HCT116 (cell line): ENCODE data around the gene HES1. TPM values are rescaled to one million over a fixed set of nuclear protein-coding genes. Genes with fewer than 3 reads are reported as not detected.

Source experiments
- ATAC-seq: fragments of 200-7000 bp; cut with Tn5 transposase; 2 replicates; pipeline ENCODE4 v1.9.1; 2020; ENCODE audit warnings: mild to moderate bottlenecking, moderate library complexity
- BruUV-seq: library from RNA; stranded (reverse); fragments of 400-500 nt; replicated peaks from 2 replicates; lab custom pipeline; 2021; lab: Mats Ljungman, UMichigan
- CTCF ChIA-PET: fragments of 300-600 bp; sonication (Branson Sonifier 250); formaldehyde crosslinking; loops from one replicate; lab custom pipeline; 2021; ENCODE audit warnings: antibody characterized with exemption; lab: Charles Lee
- POLR2A ChIA-PET: fragments of 300-600, 350-600 bp; sonication (Branson Sonifier 250); formaldehyde crosslinking; loops from one replicate; lab custom pipeline; 2021; ENCODE audit warnings: antibody characterized with exemption; lab: Charles Lee
- RAD21 ChIA-PET, 2 experiments: fragments of 300-600 bp; sonication (Branson Sonifier 250); formaldehyde crosslinking; loops; one replicate each; lab custom pipeline; 2023; ENCODE audit warnings: low total read pairs in 2 of 2; ENCODE audit not compliant: uncharacterized antibody in 2 of 2, unreplicated experiment in 2 of 2, low non-redundant PET in 1 of 2; lab: Charles Lee
- DNase-seq: peaks from one replicate; pipeline ENCODE4 v3.0.0-alpha.2; 2010; ENCODE audit warnings: low read depth, low spot score
- H2AFZ ChIP-seq: fragments of 200-600 bp; shearing (Covaris generic), sonication (generic); 2 replicates; pipeline ENCODE4 v1.6.1; 2017; ENCODE audit warnings: low read depth, mixed run types, mixed read lengths, antibody characterized with exemption, low read length; ENCODE audit not compliant: poor library complexity, severe bottlenecking
- H3K27ac ChIP-seq: 2 replicates; pipeline ENCODE4 v1.5.1; 2012; ENCODE audit warnings: low read depth, low read length
- H3K27me3 ChIP-seq: fragments of 200-600 bp; sonication (generic); 2 replicates; pipeline ENCODE4 v1.6.1; 2016; ENCODE audit warnings: mixed run types, low read length, mixed read lengths; ENCODE audit not compliant: insufficient read depth
- H3K36me3 ChIP-seq, 2 experiments: fragments of 200-500 bp in 1 of 2; fragments of 200-600 bp in 1 of 2; sonication (Bioruptor generic) in 1 of 2; sonication (generic) in 1 of 2; 2 replicates each; pipeline versions ENCODE4 v1.5.1 to v1.6.1; 2014 to 2016; ENCODE audit warnings: low read length in 2 of 2, inconsistent platforms in 1 of 2, mixed read lengths in 1 of 2, mixed run types in 1 of 2; ENCODE audit not compliant: insufficient read depth in 2 of 2, control insufficient read depth in 1 of 2
- H3K4me1 ChIP-seq, 2 experiments: fragments of 200-600 bp in 1 of 2; sonication (generic) in 1 of 2; 2 replicates each; pipeline versions ENCODE4 v1.5.1 to v1.6.1; 2012 to 2017; ENCODE audit warnings: low read length in 2 of 2, inconsistent platforms in 1 of 2, mild to moderate bottlenecking in 1 of 2, mixed read lengths in 1 of 2, mixed run types in 1 of 2, moderate library complexity in 1 of 2; ENCODE audit not compliant: insufficient read depth in 2 of 2, control insufficient read depth in 1 of 2
- H3K4me2 ChIP-seq: fragments of 200-600 bp; sonication (generic); 2 replicates; pipeline ENCODE4 v1.6.1; 2017; ENCODE audit warnings: mixed run types, low read length, mixed read lengths
- H3K4me3 ChIP-seq, 2 experiments: fragments of 200-600 bp in 1 of 2; sonication (generic) in 1 of 2; replicated peaks in 1 of 2; 2 replicates each; pipeline ENCODE4 v1.5.1; 2011 to 2016; ENCODE audit warnings: low read length in 2 of 2, control low read depth in 1 of 2, low read depth in 1 of 2, mild to moderate bottlenecking in 1 of 2, mixed read lengths in 1 of 2, mixed run types in 1 of 2
- H3K79me2 ChIP-seq: fragments of 200-600 bp; sonication (generic); 2 replicates; pipeline ENCODE4 v1.6.1; 2017; ENCODE audit warnings: mild to moderate bottlenecking, mixed run types, low read length, moderate library complexity, mixed read lengths; ENCODE audit not compliant: insufficient read depth
- H3K9ac ChIP-seq: fragments of 200-600 bp; sonication (generic); 2 replicates; pipeline ENCODE4 v1.6.1; 2016; ENCODE audit warnings: low read length, mixed read lengths
- H3K9me2 ChIP-seq: fragments of 200-600 bp; sonication (generic), shearing (Covaris generic); 2 replicates; pipeline ENCODE4 v1.6.1; 2017; ENCODE audit warnings: mixed run types, mild to moderate bottlenecking, moderate library complexity; ENCODE audit not compliant: insufficient read depth
- H3K9me3 ChIP-seq, 2 experiments: fragments of 200-500 bp in 1 of 2; fragments of 200-600 bp in 1 of 2; sonication (Bioruptor generic) in 1 of 2; sonication (generic) in 1 of 2; 2 replicates each; pipeline ENCODE4 v1.6.1; 2014 to 2017; ENCODE audit warnings: low read length in 2 of 2, mixed read lengths in 2 of 2, inconsistent platforms in 1 of 2, low read depth in 1 of 2, mild to moderate bottlenecking in 1 of 2, mixed run types in 1 of 2, moderate library complexity in 1 of 2; ENCODE audit not compliant: control insufficient read depth in 1 of 2, insufficient read depth in 1 of 2
- H4K20me1 ChIP-seq: fragments of 200-600 bp; sonication (generic), shearing (Covaris generic); 2 replicates; pipeline ENCODE4 v1.6.1; 2017; ENCODE audit warnings: mixed run types, mild to moderate bottlenecking, moderate library complexity; ENCODE audit not compliant: insufficient read depth
- CBX3 ChIP-seq: IDR thresholded peaks from 2 replicates; pipeline ENCODE4 v1.6.1; 2012; ENCODE audit warnings: low read depth
- EGR1 ChIP-seq: IDR thresholded peaks from 2 replicates; pipeline ENCODE4 v1.6.1; 2012; ENCODE audit warnings: low read depth
- ELF1 ChIP-seq: IDR thresholded peaks from 2 replicates; pipeline ENCODE4 v1.6.1; 2012; ENCODE audit warnings: low read depth, borderline replicate concordance
- EZH2 ChIP-seq: fragments of 200-600 bp; sonication (generic); IDR thresholded peaks from 2 replicates; pipeline ENCODE4 v1.6.1; 2017; ENCODE audit warnings: antibody characterized with exemption, mixed run types
- JUND ChIP-seq: IDR thresholded peaks from 2 replicates; pipeline ENCODE4 v1.6.1; 2012
- POLR2A ChIP-seq: IDR thresholded peaks from 2 replicates; pipeline ENCODE4 v1.7.0; 2011; ENCODE audit warnings: borderline replicate concordance; ENCODE audit not compliant: insufficient read depth, insufficient read length; ENCODE audit errors: extremely low read depth
- POLR2AphosphoS5 ChIP-seq: IDR thresholded peaks from 2 replicates; pipeline ENCODE4 v1.6.1; 2011; ENCODE audit warnings: mild to moderate bottlenecking, low read depth, low read length, moderate library complexity
- RAD21 ChIP-seq: IDR thresholded peaks from 2 replicates; pipeline ENCODE4 v1.6.1; 2012; ENCODE audit warnings: low read depth, mild to moderate bottlenecking
- SRF ChIP-seq: IDR thresholded peaks from 2 replicates; pipeline ENCODE4 v1.6.1; 2012; ENCODE audit warnings: low read depth
- TCF7L2 ChIP-seq: IDR thresholded peaks from 2 replicates; pipeline ENCODE4 v1.7.0; 2011; ENCODE audit warnings: borderline replicate concordance, inconsistent platforms; ENCODE audit not compliant: insufficient read depth, insufficient read length; ENCODE audit errors: extremely low read depth
- YY1 ChIP-seq: IDR thresholded peaks from 2 replicates; pipeline ENCODE4 v1.6.1; 2011; ENCODE audit warnings: low read length, low read depth, moderate library complexity, mild to moderate bottlenecking; ENCODE audit not compliant: insufficient replicate concordance; ENCODE audit errors: extremely low read depth
- ZFX ChIP-seq: fragments of 450-650 bp; IDR thresholded peaks from 2 replicates; pipeline ENCODE4 v1.6.1; 2017
- ZNF274 ChIP-seq: fragments of 200-500 bp; sonication (Bioruptor generic); IDR thresholded peaks from 2 replicates; pipeline ENCODE4 v1.6.1; 2014; ENCODE audit warnings: mild to moderate bottlenecking, low read depth, low read length, inconsistent platforms
- intact Hi-C: fragments of 100-400 bp; cut with micrococcal nuclease; formaldehyde crosslinking; loops from 2 replicates; pipeline ENCODE4 v1.10.0; 2022
- total RNA-seq: library from RNA; stranded (reverse); gene quantifications from one replicate; pipeline ENCODE4 v1.2.1, GENCODE V29; 2021; ENCODE audit not compliant: unreplicated experiment
- TF ChIP-seq, protein P1 (sequence below), 3 experiments: fragments of 200-600 bp in 1 of 3; sonication (generic) in 1 of 3; IDR thresholded peaks in 2 of 3; conservative IDR thresholded peaks in 1 of 3; 2 replicates each; pipeline ENCODE4 v1.5.1; 2012 to 2017; ENCODE audit warnings: low read depth in 2 of 3, low read length in 2 of 3, antibody characterized with exemption in 1 of 3, borderline replicate concordance in 1 of 3, control low read depth in 1 of 3, mild to moderate bottlenecking in 1 of 3, mixed read lengths in 1 of 3, mixed run types in 1 of 3, moderate library complexity in 1 of 3; ENCODE audit not compliant: insufficient read depth in 1 of 3
- TF ChIP-seq, protein P2 (sequence below): IDR thresholded peaks from 2 replicates; pipeline ENCODE4 v1.6.1; 2012
- TF ChIP-seq, protein P3 (sequence below): IDR thresholded peaks from 2 replicates; pipeline ENCODE4 v1.6.1; 2012
- TF ChIP-seq, protein P4 (sequence below): IDR thresholded peaks from 2 replicates; pipeline ENCODE4 v1.6.1; 2011; ENCODE audit warnings: mild to moderate bottlenecking, low read length, moderate library complexity; ENCODE audit not compliant: insufficient replicate concordance; ENCODE audit errors: extremely low read depth

Gene HES1
- total RNA-seq, 1 experiment from 2014 or later: 32.9 TPM

DNA sequence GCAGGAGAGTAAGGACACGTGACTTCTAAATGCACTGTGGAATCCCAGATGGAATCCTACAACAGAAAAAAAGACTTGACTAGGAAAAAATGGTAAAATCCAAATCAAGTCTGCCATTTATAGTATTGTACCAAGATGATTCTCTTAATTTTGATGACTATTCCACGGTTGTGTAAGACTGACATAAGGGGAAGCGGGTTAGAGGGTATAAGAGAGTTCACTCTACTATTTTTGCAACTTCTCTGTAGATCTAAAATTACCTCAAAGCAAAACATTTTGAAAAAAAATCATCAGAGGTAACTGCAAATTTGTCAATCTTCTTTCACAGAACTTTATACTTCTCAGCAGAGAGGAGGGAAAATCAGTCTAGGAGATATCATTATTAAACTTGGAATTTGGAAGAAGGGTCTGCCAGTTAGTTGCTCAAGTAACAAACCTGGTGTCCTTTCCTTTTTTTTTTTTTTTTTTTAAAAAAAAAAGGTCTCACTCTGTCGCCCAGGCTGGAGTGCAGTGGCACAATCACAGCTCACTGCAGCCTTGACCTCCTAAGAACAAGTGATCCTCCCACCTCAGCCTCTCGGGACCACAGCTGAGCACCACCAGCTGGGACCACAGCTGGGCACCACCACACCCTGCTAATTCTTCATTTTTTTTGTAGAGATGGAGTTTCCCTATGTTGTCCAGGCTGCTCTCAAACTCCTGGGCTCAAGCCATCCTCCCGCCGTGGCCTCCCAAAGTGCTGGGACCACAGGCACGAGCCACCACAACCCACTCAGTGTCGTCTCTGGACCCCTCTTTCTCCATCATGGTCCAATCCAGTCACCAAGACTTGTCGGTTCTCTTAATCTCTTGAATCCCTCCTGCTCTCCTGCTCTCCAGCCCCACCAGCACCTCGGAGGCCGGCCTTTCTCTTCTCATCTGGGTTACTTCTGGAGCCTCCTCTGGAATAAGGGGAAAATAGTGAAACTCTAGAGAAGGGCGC is 14.9 kb upstream of the HES1 start:
- peak; percentile 37; the same call in 1 of the 2 replicates for ATAC-seq
- ChIA-PET RAD21 (no interaction called here), POLR2A (no interaction called here), CTCF (no interaction called here)
- Histone ChIP-seq H3K9ac (0 out of 2 replicates have a peak overlapping the region, but pooled peaks have one; percentile 10), H4K20me1 (no peaks in the 10 kb centered on the region), H3K9me2 (no peaks in the 10 kb centered on the region), H3K9me3 (no peaks in the 10 kb centered on the region), H3K4me3 (no peak overlapping the region), H3K79me2 (no peaks in the 10 kb centered on the region), H3K4me1 (peaks cover 13 to 17% of the 10 kb centered on the region in 2 experiments), H3K27me3 (peaks cover 14% of the 10 kb centered on the region; the same call in 1 of the 2 replicates), H3K36me3 (no peaks in the 10 kb centered on the region), H2AFZ (peak overlapping the region; percentile 60), H3K27ac (no peak overlapping the region), H3K4me2 (peak overlapping the region; percentile 58)
- intact Hi-C loops: no loop called here
- no peak for DNase-seq
- TF ChIP-seq, protein P1, sequence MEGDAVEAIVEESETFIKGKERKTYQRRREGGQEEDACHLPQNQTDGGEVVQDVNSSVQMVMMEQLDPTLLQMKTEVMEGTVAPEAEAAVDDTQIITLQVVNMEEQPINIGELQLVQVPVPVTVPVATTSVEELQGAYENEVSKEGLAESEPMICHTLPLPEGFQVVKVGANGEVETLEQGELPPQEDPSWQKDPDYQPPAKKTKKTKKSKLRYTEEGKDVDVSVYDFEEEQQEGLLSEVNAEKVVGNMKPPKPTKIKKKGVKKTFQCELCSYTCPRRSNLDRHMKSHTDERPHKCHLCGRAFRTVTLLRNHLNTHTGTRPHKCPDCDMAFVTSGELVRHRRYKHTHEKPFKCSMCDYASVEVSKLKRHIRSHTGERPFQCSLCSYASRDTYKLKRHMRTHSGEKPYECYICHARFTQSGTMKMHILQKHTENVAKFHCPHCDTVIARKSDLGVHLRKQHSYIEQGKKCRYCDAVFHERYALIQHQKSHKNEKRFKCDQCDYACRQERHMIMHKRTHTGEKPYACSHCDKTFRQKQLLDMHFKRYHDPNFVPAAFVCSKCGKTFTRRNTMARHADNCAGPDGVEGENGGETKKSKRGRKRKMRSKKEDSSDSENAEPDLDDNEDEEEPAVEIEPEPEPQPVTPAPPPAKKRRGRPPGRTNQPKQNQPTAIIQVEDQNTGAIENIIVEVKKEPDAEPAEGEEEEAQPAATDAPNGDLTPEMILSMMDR (IDR thresholded peaks at IDR 0.05 in 2 of 3, conservative IDR thresholded peaks at IDR 0.05 in 1 of 3; ENCODE audit: borderline replicate concordance in 1 of 3, insufficient read depth in 1 of 3, low read depth in 2 of 3, low read length in 2 of 3): no peak
- no peak for TF ChIP-seq YY1
- TF ChIP-seq SRF: no peak
- TF ChIP-seq ZFX: no peak
- TF ChIP-seq, protein P2, sequence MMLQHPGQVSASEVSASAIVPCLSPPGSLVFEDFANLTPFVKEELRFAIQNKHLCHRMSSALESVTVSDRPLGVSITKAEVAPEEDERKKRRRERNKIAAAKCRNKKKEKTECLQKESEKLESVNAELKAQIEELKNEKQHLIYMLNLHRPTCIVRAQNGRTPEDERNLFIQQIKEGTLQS: no peak
- TF ChIP-seq TCF7L2: no peak
- TF ChIP-seq, protein P3, sequence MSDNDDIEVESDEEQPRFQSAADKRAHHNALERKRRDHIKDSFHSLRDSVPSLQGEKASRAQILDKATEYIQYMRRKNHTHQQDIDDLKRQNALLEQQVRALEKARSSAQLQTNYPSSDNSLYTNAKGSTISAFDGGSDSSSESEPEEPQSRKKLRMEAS: no peak
- no peak for TF ChIP-seq EZH2
- TF ChIP-seq POLR2A: no peak
- TF ChIP-seq POLR2AphosphoS5: no peak
- TF ChIP-seq EGR1: no peak
- TF ChIP-seq RAD21: no peak
- TF ChIP-seq, protein P4, sequence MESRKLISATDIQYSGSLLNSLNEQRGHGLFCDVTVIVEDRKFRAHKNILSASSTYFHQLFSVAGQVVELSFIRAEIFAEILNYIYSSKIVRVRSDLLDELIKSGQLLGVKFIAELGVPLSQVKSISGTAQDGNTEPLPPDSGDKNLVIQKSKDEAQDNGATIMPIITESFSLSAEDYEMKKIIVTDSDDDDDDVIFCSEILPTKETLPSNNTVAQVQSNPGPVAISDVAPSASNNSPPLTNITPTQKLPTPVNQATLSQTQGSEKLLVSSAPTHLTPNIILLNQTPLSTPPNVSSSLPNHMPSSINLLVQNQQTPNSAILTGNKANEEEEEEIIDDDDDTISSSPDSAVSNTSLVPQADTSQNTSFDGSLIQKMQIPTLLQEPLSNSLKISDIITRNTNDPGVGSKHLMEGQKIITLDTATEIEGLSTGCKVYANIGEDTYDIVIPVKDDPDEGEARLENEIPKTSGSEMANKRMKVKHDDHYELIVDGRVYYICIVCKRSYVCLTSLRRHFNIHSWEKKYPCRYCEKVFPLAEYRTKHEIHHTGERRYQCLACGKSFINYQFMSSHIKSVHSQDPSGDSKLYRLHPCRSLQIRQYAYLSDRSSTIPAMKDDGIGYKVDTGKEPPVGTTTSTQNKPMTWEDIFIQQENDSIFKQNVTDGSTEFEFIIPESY: no peak
- TF ChIP-seq CBX3: no peak
- TF ChIP-seq ZNF274: no peak
- TF ChIP-seq ELF1: no peak
- TF ChIP-seq JUND: no peak
- BruUV-seq: no TSS peak
